ENCODE results near the gene MPDZ. TPM values are rescaled to one million over a fixed set of nuclear protein-coding genes. Genes with fewer than 3 reads are reported as not detected.

Gene MPDZ
- total RNA-seq, 1 experiment from 2014 or later, result 14.3 TPM

DNA sequence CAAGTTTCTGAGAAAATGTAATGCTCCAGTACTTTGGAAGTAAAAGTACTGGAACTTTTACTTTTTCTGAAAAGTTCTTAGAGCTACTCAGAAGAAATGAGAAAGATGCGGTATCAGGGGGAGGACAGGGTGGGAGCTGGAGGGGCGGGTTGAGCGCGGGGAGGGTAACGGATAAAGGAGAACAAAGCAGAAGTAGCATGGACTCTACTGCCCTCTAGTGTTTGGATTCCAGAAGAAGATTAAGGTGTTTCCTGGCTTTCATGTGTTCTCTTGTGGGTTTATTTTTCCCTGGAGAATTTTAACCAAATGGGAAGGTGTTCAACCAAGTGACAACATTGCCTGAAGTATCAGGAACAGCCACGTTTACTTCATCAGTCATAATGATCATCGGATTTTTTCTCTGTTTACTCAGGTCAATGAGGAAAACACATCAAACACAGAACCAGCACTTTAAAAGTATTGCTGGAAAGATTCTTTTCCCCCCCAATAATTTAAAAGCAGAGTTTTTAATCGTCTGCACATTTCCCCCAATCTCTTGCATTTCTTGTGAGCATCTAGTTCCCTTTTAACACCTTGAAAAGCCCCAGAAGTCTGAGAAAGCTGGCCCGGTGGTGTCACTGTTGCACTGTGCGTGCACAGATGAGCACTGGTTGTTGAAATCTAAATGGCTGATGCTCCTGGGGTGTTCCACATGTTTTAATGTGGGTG lies 190.6 kb downstream of the MPDZ start:
- peak; percentile 49 for DNase-seq (ENCODE audit: extremely low read depth, low read depth)

DNA sequence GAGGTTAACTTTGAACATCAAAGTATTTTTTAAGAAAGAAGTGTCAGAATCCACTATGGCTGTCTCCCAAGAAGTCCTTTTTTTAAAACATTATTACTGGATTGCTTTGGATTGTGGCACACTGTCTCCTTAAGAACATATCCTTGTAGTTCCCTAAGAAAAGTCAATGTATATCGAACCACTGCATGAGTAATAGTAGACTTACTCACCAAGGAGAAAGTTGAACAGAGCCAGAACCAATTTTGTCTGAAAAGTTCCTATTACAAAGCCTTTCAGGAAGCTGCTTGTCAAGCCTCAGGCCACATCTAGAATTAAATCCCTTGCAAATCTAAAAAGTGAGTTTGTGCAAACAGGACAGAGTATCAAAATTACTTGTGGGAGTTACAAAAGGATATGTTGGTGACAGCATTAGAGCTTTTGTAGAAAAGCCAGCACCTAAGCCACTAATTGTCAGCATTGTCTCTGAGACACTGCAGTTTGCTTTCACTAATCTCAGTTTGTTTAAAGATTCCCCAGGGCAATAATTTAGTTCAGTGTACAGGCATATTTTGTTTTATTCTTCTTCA lies 195.4 kb downstream of the MPDZ start:
- DNase-seq (ENCODE audit: extremely low read depth, low read depth), result no peak

DNA sequence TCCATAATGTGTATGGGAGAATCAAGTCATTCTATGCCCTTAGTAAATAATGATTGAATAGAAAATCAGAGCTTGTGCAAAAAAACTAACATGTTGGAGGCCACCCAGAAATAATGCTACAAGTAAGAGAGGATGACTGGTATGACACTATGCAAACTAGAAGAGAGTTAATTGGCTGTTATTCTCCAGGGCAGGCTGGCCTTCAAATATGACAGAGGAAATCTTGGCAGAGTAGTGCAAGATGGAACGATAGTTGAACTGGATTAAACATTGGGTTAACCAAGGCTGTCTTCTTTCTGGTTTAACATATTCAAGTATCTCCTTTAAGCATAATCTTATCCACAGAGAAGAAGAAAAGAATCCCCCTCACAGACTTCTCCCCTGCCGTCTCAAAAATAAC lies 196.1 kb downstream of the MPDZ start:
- no peak for DNase-seq (ENCODE audit: extremely low read depth, low read depth)

GRCh38 chr9:13082796-13083195 lies 196.7 kb downstream of the MPDZ start:
- no peak for DNase-seq (ENCODE audit: extremely low read depth, low read depth)

- DNase-seq (ENCODE audit: extremely low read depth, low read depth), result no peak
Observed at GRCh38 chr9:13078164-13078563, 201.3 kb downstream of the MPDZ start.

- no peak for DNase-seq (ENCODE audit: extremely low read depth, low read depth)
Observed at GRCh38 chr9:13076616-13077015, 202.9 kb downstream of the MPDZ start.

DNA sequence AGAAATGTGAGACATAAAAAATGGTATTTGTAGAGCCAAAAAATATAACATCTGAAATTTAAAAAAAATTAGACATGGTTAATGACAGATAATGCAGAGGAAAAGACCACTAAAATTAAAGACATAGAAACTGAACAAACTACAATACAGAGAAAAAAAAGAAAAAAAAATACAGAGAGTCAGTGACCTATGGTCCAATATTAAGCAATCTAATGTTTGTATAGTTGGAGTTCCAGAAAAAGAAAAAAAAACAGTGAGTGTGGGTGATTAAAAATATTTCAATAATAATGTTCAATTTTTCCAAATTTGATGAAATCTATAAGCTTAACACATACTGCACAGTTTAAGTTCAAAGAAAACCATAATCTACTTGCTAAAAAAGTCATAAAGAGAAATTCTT lies 207.6 kb downstream of the MPDZ start:
- no peak for DNase-seq (ENCODE audit: extremely low read depth, low read depth)

GRCh38 chr9:13070612-13071595 lies 208.6 kb downstream of the MPDZ start:
- DNase-seq (ENCODE audit: extremely low read depth, low read depth), result no peak

GRCh38 chr9:13069498-13069897 lies 210.0 kb downstream of the MPDZ start:
- DNase-seq (ENCODE audit: extremely low read depth, low read depth), result no peak

GRCh38 chr9:13064676-13065075 lies 214.8 kb downstream of the MPDZ start:
- no peak for DNase-seq (ENCODE audit: extremely low read depth, low read depth)

GRCh38 chr9:13063880-13064459 lies 215.5 kb downstream of the MPDZ start:
- no peak for DNase-seq (ENCODE audit: extremely low read depth, low read depth)

DNA sequence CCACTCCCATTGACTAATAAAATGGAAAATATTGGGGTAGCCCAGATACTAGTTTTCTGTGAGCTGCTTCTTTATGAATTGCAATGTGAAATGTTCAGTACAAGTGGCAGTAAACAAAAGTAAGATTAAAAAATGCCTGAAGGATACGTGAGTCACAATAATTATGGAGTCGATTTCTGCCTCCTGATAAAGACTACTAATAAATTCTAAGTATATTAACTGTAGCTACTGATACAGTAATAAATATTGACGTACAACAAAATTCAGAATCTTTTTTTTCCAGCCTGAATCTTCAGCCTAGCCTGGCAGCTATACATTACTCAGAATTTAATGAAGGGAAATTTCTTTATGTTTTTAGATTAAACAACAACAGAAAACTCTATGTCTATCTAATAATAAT lies 218.1 kb downstream of the MPDZ start:
- DNase-seq (ENCODE audit: extremely low read depth, low read depth), result no peak

All from NCI-H460 (cell line).